NK-92 treated with Interleukin-12 subunit alpha and Interleukin-12 subunit beta, amount 100 ng/mL, for 24 hours (cell line): Measurements from ENCODE around the gene CHMP4A.
"Not testable (repeated sequence)": the region's sequence is repeated elsewhere in the genome, so short reads cannot be mapped to it uniquely, and the experiment has no call there.

ENCODE experiments used
- DNase-seq: peaks from one replicate; lab custom pipeline; 2025; lab: John Stamatoyannopoulos, UW

Gene CHMP4A

GRCh38 chr14:24224618-24225071, 11.4 kb upstream of the CHMP4A start:
- DNase-seq: no peak

DNA sequence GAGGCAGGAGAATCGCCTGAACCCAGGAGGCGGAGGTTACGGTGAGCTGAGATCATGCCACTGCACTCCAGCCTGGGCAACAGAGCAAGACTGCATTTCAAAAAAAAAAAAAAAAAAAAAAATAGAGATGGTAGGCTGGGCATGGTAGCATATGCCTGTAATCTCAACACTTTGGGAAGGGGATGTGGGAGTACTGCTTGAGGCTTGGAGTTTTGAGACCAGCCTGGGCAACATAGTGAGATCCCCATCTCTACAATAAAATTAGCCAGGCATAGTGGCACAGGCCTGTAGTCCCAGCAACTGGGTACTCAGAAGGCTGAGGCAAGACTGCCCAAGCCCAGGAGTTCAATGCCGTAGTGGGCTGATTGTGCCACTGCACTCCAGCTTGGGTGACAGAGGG, 9.7 kb upstream of the CHMP4A start:
- DNase-seq: not testable (repeated sequence)

GRCh38 chr14:24219521-24219920, 6.2 kb upstream of the CHMP4A start:
- DNase-seq: no peak

GRCh38 chr14:24219080-24219479, 5.8 kb upstream of the CHMP4A start:
- DNase-seq: no peak

- not testable (repeated sequence) for DNase-seq
Measured at GRCh38 chr14:24216876-24217275, 3.6 kb upstream of the CHMP4A start.

DNA sequence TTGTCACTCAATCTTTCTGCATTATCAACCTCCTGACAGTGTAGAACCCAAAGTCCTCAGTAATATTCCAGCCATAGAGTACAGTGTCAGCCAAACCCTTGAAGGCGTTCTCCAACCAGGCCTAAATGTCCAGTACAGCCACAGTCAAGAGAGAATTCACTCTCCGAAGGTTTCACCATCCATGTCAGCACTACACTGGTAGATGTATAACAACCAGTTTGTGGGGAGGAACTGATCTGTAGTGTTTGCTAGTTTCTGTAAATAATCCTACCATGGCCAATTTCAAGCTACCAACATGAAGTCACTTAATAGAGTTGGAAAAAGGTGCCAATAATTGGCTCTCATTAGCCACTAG, 3.0 kb upstream of the CHMP4A start:
- DNase-seq: no peak

DNA sequence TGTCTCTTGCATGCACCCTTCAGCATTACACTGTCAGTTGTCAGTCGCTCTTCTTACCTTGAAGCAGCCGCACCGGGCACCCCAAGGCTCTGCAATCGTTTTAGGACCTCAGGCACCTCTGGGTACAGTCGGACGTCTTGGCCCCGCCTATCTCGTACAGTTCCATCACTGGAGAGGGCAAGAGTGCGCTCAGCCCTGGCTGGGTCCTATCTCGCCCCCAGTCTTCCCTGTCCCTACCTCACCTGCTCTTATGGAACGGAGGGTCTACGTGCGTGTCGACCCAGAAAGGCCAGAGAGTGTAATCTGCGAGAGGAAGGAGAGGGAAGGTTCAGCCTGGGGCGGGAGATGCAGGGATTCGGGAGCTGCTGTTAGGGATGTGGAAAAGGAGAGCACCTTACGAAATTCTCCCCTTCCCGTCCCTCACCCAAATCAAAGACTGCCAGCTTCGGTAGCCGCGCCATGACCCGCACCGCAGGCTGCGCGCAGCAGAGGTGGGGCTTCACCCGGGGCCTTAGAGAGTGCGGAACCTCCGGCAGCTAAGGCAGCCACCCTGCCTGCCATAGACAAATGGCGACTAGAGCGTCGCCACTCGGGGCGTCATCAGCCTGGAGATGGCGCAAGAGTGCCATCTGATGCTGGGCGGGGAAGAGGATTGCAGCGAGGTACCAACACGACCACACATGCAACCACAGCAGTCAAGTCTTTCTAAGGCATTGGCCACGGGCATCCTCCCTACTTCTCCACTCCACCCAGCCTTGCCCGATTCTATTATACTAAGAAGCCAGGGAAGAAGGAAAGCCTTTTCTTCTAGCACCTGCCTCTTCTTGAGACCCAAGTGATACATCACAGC, 2.4 kb upstream of the CHMP4A start, which contains the start of gene MDP1:
MDP1 (minus strand) TSS at position 572 of the 850 bp plus-strand sequence; CDS start at position 461, 111 bp downstream.
- DNase-seq: peak; percentile 82

- DNase-seq: no peak
Measured at GRCh38 chr14:24213866-24214662, 776 bp upstream of the CHMP4A start.

DNA sequence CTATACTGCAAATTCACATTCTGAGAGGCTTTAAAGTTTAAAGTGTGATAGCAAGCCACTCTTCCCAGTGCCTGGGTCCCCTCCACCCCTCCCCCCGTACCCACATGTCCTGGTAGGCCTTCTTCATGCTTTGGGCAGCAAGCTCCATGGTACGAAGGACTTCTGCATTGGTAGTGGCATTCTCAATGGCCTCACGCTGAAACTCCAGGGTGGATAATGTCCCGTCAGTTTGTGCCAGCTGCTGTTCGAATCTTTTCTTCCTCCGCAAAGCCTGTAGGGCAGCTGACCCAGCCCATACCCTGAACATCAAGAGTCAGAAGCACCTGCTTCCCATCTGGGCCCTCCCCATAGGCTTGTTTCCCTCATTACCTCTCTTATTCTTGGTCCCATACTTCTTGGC, 2.0 kb downstream of the CHMP4A start:
- DNase-seq: no peak

GRCh38 chr14:24207625-24208024, 5.7 kb downstream of the CHMP4A start:
- no peak for DNase-seq

- DNase-seq: no peak
Measured at GRCh38 chr14:24207104-24207551, 6.2 kb downstream of the CHMP4A start.

GRCh38 chr14:24206260-24207103, 6.8 kb downstream of the CHMP4A start:
- DNase-seq: no peak

GRCh38 chr14:24204163-24205146, 8.8 kb downstream of the CHMP4A start:
- DNase-seq: no peak

- DNase-seq: not testable (repeated sequence)
Measured at GRCh38 chr14:24203249-24203886, 9.9 kb downstream of the CHMP4A start.

GRCh38 chr14:24202538-24202937, 10.8 kb downstream of the CHMP4A start:
- not testable (repeated sequence) for DNase-seq

DNA sequence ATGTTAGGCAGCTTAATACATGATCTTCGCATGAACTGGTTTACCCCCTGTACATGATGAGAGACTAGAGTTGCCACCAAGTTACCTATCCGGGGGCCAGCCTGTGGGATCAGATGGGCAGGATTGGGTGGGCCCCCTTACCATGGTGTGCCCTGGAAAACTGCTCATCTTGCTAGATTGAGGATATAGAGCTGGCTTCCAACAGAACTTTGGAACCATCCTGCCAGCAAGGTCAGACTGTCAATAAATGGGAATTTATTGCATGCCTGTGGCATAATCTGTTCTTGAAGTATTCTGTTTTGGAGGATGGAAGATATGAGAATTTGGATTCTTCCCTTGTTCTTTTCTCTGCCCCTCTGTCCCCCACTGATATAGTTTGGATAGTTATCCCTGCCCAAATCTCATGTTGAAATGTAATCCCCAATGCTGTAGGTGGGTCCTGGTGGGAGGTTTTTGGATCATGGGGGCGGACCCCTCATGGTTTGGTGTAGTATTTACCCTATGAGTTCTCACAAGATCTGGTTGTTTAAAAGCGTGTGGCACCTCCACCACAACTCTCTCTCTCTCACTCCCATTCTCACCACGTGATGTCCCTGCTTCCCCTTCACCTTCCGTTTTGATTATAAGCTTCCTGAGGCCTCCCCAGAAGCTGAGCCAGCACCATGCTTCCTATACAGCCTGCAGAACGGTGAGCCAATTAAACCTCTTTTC, 14.3 kb downstream of the CHMP4A start:
- DNase-seq: no peak

GRCh38 chr14:24197056-24197450, 16.2 kb downstream of the CHMP4A start:
- no peak for DNase-seq

- DNase-seq: no peak
Measured at GRCh38 chr14:24196071-24197055, 16.9 kb downstream of the CHMP4A start.
